HuH-7.5 (cell line): ENCODE results near the gene MFN2.

Experiments used
- DNase-seq: peaks from one replicate; pipeline ENCODE4 v3.0.0; 2011; ENCODE audit warnings: low spot score

The MFN2 gene

GRCh38 chr1:12049616-12050015, 69.4 kb downstream of the MFN2 start:
- DNase-seq, result peak; percentile 48

GRCh38 chr1:12051361-12051760, 71.1 kb downstream of the MFN2 start:
- DNase-seq, result no peak

- no peak for DNase-seq
Measured at GRCh38 chr1:12052008-12052573, 71.8 kb downstream of the MFN2 start.

- no peak for DNase-seq
Measured at GRCh38 chr1:12052997-12053686, 72.9 kb downstream of the MFN2 start.

GRCh38 chr1:12053752-12054548, 73.7 kb downstream of the MFN2 start:
- no peak for DNase-seq

GRCh38 chr1:12055259-12055658, 75.0 kb downstream of the MFN2 start:
- DNase-seq, result no peak

GRCh38 chr1:12056331-12056841, 76.1 kb downstream of the MFN2 start:
- no peak for DNase-seq

GRCh38 chr1:12057382-12057781, 77.1 kb downstream of the MFN2 start:
- DNase-seq, result no peak

- DNase-seq, result no peak
Measured at GRCh38 chr1:12057940-12058687, 77.9 kb downstream of the MFN2 start.

- no peak for DNase-seq
Measured at GRCh38 chr1:12059226-12059625, 79.0 kb downstream of the MFN2 start.

GRCh38 chr1:12059722-12060464, 79.6 kb downstream of the MFN2 start:
- DNase-seq, result no peak

- no peak for DNase-seq
Measured at GRCh38 chr1:12060500-12060899, 80.3 kb downstream of the MFN2 start.
